Type B pancreatic cell (in vitro differentiated cells): ENCODE measurements around the gene PDE4B. TPM values are rescaled to one million over a fixed set of nuclear protein-coding genes. Genes with fewer than 3 reads are reported as not detected.

Source experiments
- DNase-seq: peaks from one replicate; pipeline ENCODE4 v3.0.0; 2021; ENCODE audit warnings: mixed read lengths; ENCODE audit not compliant: unreplicated experiment; ENCODE audit errors: extremely low spot score
- H3K27ac Mint-ChIP-seq: 2 replicates; pipeline ENCODE4 v1.8.0; 2021; ENCODE audit warnings: mild to moderate bottlenecking, mixed read lengths
- H3K27me3 Mint-ChIP-seq: 2 replicates; pipeline ENCODE4 v1.8.0; 2021; ENCODE audit warnings: mixed read lengths
- H3K36me3 Mint-ChIP-seq: 2 replicates; pipeline ENCODE4 v1.8.0; 2021; ENCODE audit warnings: mixed read lengths
- H3K4me1 Mint-ChIP-seq: one replicate; pipeline ENCODE4 v1.8.0; 2021; ENCODE audit warnings: mixed read lengths; ENCODE audit not compliant: unreplicated experiment
- H3K4me3 Mint-ChIP-seq: 2 replicates; pipeline ENCODE4 v1.8.0; 2021; ENCODE audit warnings: mild to moderate bottlenecking, mixed read lengths
- H3K9me3 Mint-ChIP-seq: 2 replicates; pipeline ENCODE4 v1.8.0; 2021; ENCODE audit warnings: mixed read lengths
- total RNA-seq: library from RNA; stranded (reverse); gene quantifications from 2 replicates; pipeline ENCODE4 v1.2.1, GENCODE V29; 2021; ENCODE audit warnings: low replicate concordance
- TF ChIP-seq, protein P1 (sequence below): fragments of 200-600 bp; sonication (generic); conservative IDR thresholded peaks from 2 replicates; pipeline ENCODE4 v1.5.0; 2021; ENCODE audit warnings: antibody characterized with exemption, mild to moderate bottlenecking

PDE4B gene
- total RNA-seq, 1 donor from 2014 or later, result 4.7 TPM

DNA sequence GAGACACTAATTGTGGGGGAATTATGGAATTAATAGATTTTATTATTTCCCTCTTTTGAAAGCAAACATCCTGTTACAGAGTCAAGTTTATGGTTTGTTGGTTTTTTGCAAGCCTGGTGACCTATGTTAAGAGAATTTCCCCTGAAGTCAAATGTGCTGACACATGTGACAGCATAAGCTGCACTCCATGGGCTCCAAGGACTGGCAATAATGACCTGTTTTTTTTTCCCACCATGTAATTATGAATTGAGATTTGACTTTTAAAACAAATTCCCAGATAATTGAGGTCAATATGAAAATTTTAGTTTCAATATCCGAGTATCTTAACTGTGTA, 498.8 kb downstream of the PDE4B start:
- DNase-seq, result no peak
- no peak overlapping the region for H3K4me3 Mint-ChIP-seq
- no peaks in the 10 kb centered on the region for H3K9me3 Mint-ChIP-seq
- no peaks in the 10 kb centered on the region for H3K27me3 Mint-ChIP-seq
- H3K27ac Mint-ChIP-seq, result no peak overlapping the region
- peaks cover 10% of the 10 kb centered on the region for H3K4me1 Mint-ChIP-seq
- no peaks in the 10 kb centered on the region for H3K36me3 Mint-ChIP-seq
- TF ChIP-seq, protein P1, sequence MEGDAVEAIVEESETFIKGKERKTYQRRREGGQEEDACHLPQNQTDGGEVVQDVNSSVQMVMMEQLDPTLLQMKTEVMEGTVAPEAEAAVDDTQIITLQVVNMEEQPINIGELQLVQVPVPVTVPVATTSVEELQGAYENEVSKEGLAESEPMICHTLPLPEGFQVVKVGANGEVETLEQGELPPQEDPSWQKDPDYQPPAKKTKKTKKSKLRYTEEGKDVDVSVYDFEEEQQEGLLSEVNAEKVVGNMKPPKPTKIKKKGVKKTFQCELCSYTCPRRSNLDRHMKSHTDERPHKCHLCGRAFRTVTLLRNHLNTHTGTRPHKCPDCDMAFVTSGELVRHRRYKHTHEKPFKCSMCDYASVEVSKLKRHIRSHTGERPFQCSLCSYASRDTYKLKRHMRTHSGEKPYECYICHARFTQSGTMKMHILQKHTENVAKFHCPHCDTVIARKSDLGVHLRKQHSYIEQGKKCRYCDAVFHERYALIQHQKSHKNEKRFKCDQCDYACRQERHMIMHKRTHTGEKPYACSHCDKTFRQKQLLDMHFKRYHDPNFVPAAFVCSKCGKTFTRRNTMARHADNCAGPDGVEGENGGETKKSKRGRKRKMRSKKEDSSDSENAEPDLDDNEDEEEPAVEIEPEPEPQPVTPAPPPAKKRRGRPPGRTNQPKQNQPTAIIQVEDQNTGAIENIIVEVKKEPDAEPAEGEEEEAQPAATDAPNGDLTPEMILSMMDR, result no peak

- no peak for DNase-seq
- H3K4me1 Mint-ChIP-seq, result peaks cover 10% of the 10 kb centered on the region
Measured at GRCh38 chr1:66292305-66292704, 499.6 kb downstream of the PDE4B start.

DNA sequence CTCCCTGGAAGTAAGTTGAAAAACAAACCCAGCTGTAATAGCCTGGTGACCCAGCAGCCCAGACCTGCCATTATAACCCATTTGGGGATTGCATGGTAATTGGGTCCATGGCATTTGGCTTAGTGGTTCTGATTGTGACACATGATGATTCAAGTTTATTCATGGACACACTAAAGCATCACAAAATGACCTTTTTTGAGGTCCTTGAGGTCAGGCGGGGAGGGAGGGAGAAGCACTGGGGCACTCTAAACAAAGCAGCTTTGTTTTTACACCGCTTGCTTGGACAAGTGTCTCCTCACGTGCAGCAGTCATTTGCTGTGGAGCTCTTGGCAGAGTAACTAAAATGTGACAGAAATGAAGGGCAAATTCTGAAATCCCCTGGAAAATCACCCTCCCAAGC, 500.2 kb downstream of the PDE4B start:
- Mint-ChIP-seq H3K27ac (no peak overlapping the region), H3K4me3 (no peak overlapping the region), H3K9me3 (no peaks in the 10 kb centered on the region), H3K4me1 (peaks cover 10% of the 10 kb centered on the region), H3K27me3 (no peaks in the 10 kb centered on the region), H3K36me3 (no peaks in the 10 kb centered on the region)
- no peak for DNase-seq
- TF ChIP-seq, protein P1, result no peak

More at GRCh38 chr1:66292305-66292704, 499.6 kb downstream of the PDE4B start:
- H3K4me3 Mint-ChIP-seq, result no peak overlapping the region
- no peaks in the 10 kb centered on the region for H3K9me3 Mint-ChIP-seq
- no peak overlapping the region for H3K27ac Mint-ChIP-seq
- no peaks in the 10 kb centered on the region for H3K36me3 Mint-ChIP-seq
- no peaks in the 10 kb centered on the region for H3K27me3 Mint-ChIP-seq
- TF ChIP-seq, protein P1, result no peak

DNA sequence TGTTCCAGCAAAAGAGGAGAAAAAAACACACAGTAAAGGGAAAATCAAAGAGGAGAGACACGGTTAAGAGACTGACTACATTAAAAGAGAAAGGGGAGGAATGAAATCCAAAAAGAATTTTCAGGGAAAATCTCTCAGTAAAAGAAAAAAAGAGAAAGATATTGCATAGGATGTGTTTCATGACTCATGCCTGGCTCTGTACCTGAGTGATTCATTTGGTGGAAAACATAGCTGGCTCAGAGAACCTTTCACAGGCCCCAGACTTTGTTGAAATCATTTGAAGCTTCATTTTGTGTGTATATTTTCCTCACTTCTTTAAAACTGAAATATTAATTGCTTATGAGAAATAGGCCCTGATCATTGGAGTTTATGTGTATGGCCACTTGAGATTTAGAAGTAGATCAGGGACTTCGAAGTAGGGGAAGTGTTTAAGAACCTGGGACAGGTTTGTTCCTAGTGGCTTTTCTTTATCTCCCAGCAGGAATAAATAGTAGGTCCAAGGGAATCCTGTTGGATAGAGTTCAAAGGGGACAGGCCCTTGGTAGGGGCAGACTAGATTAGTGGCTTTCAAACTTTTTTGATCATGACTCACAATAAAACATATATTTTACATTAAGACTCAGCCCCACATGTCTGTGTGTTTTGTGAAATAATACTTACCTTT, 502.1 kb downstream of the PDE4B start:
- DNase-seq, result no peak
- peak overlapping the region; percentile 59 for H3K27ac Mint-ChIP-seq
- H3K4me1 Mint-ChIP-seq, result peaks cover 10% of the 10 kb centered on the region
- H3K27me3 Mint-ChIP-seq, result no peaks in the 10 kb centered on the region
- TF ChIP-seq, protein P1, result no peak
- no peak overlapping the region for H3K4me3 Mint-ChIP-seq
- H3K9me3 Mint-ChIP-seq, result no peaks in the 10 kb centered on the region
- H3K36me3 Mint-ChIP-seq, result no peaks in the 10 kb centered on the region

DNA sequence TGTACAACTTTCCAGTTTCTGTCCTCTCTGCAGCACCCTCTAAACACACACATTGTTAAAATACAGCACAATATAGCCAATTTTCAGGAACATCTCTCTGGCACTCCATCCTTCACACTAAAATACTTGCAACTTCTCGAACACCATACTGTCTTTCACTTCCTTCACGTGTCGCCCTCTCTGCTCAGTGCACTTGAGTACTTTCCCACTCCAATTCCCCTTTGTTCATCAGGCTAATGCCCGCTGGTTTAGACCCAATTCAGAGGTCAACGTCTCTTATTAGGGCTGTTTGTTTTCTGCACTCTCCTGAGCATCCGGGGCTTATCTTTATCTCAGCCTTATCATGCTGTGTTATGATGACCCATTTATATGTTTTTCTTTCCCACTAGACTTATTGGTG, 503.1 kb downstream of the PDE4B start:
- peaks cover 8% of the 10 kb centered on the region for H3K4me1 Mint-ChIP-seq
- no peak overlapping the region for H3K4me3 Mint-ChIP-seq
- no peaks in the 10 kb centered on the region for H3K9me3 Mint-ChIP-seq
- H3K36me3 Mint-ChIP-seq, result no peaks in the 10 kb centered on the region
- TF ChIP-seq, protein P1, result no peak
- no peaks in the 10 kb centered on the region for H3K27me3 Mint-ChIP-seq
- no peak overlapping the region for H3K27ac Mint-ChIP-seq
- DNase-seq, result no peak

GRCh38 chr1:66296370-66296769, 503.7 kb downstream of the PDE4B start:
- no peaks in the 10 kb centered on the region for H3K9me3 Mint-ChIP-seq

More at GRCh38 chr1:66296370-66296769, 503.7 kb downstream of the PDE4B start:
- Mint-ChIP-seq H3K4me1 (peaks cover 4% of the 10 kb centered on the region), H3K27ac (no peak overlapping the region), H3K4me3 (no peak overlapping the region), H3K27me3 (no peaks in the 10 kb centered on the region), H3K36me3 (no peaks in the 10 kb centered on the region)
- DNase-seq, result no peak
- TF ChIP-seq, protein P1, result no peak
